Mammary epithelial cell (primary cell): ENCODE results near the gene RAB14.

Source experiments
- CTCF ChIP-seq, 2 donors: IDR thresholded peaks in 1 of 2; conservative IDR thresholded peaks in 1 of 2; 2 replicates each; pipeline ENCODE4 v1.5.1; 2011 to 2012; ENCODE audit warnings: inconsistent platforms in 2 of 2, low read length in 2 of 2, mild to moderate bottlenecking in 2 of 2, control low read depth in 1 of 2, low read depth in 1 of 2; ENCODE audit not compliant: insufficient read depth in 1 of 2; ENCODE audit errors: extremely low read depth in 1 of 2
- EZH2 ChIP-seq: IDR thresholded peaks from 2 replicates; pipeline ENCODE4 v1.6.1; 2012; ENCODE audit warnings: low read length, inconsistent platforms, borderline replicate concordance

GRCh38 chr9:121237916-121238315 is 36.2 kb upstream of the RAB14 start:
- TF ChIP-seq CTCF (conservative IDR thresholded peaks at IDR 0.05 in 1 of 2, IDR thresholded peaks at IDR 0.05 in 1 of 2; ENCODE audit: extremely low read depth in 1 of 2, insufficient read depth in 1 of 2, low read depth in 1 of 2, low read length in 2 of 2) = no peak
- TF ChIP-seq EZH2 = no peak
